GM19324 (cell line): Measurements from ENCODE around the gene NDUFA7.
"Not testable (repeated sequence)": the region's sequence is repeated elsewhere in the genome, so short reads cannot be mapped to it uniquely, and the experiment has no call there.

Experiments used
- ATAC-seq: cut with Tn5 transposase; IDR thresholded peaks from one replicate; pipeline ENCODE4 v1.9.1; 2021; ENCODE audit warnings: mild to moderate bottlenecking, moderate library complexity; ENCODE audit not compliant: unreplicated experiment, low FRiP score

Gene NDUFA7

GRCh38 chr19:8342684-8343482 is 21.7 kb upstream of the NDUFA7 start, which contains the start of gene KANK3:
KANK3 (minus strand) TSS chr19:8343262; CDS start chr19:8337828, 5,434 bp downstream.
- peak; percentile 62 for ATAC-seq

GRCh38 chr19:8342316-8342683 is 21.1 kb upstream of the NDUFA7 start:
- ATAC-seq: no peak

- ATAC-seq: not testable (repeated sequence)
These were observed 20.3 kb upstream of the NDUFA7 start for GRCh38 chr19:8341504-8341903.

DNA sequence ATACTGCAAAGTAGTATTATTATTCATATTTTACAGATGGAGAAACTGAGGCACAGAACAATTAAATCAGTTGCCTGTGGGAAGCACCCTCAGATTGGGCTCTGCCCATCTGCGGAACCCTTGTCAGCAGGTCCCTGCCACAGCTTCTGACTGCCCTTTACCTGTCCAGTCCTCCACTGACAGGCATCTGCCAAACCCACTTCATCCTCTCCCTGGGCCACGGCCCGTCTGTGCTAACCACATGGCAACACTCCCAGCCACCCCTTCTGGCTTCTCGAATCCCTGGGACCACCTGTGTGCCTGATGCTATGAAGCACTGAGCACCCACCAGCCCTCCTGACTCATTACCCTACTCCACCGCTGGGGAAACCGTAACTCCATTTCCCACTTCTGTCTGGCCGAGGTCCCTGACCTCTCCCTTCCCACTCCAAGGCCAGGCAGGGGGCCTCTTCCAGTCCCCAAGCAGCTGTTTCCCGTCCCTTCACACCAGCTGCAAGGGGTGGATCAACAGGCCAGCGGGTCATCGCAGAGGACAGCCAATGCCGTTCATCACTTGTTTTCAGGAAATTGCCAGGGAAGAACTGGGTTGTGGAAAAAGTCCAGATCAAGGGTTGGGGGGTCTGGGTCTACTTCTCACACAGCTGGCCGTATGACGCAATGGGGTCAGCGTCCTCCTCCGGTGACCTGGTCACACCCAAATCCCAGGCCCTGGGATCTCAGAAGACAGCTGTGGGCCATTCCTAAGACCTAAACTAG is 19.3 kb upstream of the NDUFA7 start:
- no peak for ATAC-seq

DNA sequence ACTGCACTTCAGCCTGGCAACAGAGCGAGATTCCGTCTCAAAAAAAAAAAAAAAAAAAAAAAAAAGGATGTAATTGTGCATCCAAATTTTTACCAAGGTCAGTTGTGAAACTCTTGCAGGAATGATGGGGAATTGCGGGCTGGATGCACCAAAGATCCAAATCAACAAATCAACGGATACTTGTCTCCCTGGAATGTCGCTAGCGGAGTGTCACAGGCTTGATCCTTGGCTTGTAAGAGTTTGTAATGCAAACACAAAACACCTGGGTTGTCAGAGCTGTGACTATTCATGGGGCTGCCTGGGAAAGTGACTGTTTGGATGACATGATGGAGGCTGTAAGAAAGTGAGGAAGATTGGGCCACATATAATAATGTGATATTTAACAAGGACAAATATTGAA is 17.7 kb upstream of the NDUFA7 start:
- ATAC-seq: no peak

DNA sequence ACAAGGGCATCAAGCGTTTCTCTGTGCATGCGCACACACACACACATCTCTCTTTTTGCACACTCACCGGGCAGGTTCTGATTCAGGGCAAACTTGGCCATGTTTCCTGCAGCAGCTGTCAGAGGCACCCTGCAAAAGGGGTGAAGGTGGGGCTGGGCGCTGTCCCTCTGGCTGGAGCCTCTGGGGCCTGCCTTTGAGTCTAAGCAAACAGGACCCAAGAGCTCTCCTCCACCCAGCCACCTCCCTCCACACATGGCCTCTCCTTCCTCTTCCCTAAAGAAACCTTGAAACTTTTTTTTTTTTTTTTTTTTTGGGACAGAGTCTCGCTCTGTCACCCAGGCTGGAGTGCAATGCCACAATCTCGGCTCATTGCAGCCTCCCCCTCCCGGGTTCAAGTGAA is 16.6 kb upstream of the NDUFA7 start:
- no peak for ATAC-seq

DNA sequence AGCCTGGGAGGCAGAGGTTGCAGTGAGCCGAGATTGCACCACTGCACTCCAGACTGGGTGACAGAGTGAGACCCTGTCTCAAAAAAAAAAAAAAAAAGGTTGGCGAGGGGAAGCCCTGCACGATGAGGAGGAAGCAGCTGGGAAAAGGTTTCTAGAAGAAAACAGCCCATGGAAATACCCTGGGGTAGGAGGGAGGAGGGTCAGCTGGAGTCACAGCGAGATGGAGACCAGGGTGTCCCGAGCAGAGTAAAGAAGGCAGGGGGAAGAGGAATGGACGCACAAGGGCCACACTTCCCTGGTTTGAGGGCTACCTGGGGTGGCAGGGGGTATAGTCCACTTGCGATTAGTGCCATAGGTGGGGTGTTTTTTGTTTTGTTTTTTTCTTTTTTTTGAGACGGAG is 15.5 kb upstream of the NDUFA7 start:
- ATAC-seq: no peak

GRCh38 chr19:8336072-8336569 is 14.9 kb upstream of the NDUFA7 start:
- ATAC-seq: no peak

DNA sequence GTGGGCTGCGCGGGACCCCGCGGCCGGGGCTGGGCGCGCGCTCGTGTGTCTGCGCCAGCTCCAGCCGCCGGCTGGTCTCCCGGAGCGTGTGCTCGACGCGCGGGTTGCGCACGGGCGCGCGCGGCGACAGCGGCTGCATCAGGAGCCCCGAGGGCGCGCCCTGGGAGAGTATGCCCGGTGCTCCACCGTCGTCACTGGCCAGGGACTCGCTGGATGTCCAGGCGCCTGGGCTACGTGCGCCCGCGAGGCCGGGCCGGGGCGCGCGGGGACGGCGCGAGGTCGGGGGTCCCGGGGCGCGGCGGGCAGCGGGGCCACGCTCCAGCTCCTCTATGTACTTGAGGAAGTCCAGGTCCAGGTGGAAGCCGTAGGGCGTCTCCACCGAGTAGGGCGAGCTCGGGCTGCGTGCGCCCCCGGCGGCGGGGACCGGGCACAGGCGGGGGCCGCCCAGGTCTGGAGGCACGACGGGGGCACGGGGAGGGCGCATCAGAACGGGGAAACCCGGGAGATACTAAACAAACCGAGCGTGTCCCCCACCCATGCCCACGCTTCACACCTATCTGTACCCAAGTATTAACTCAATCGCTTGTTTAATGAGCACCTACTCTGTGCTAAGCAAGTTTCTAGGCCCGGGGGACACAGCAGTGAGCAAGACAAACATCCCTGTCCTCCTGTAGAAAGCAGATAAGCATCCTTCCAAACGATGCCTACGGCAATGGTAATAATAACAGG is 14.3 kb upstream of the NDUFA7 start:
- no peak for ATAC-seq

GRCh38 chr19:8334458-8335342 is 13.5 kb upstream of the NDUFA7 start:
- no peak for ATAC-seq

DNA sequence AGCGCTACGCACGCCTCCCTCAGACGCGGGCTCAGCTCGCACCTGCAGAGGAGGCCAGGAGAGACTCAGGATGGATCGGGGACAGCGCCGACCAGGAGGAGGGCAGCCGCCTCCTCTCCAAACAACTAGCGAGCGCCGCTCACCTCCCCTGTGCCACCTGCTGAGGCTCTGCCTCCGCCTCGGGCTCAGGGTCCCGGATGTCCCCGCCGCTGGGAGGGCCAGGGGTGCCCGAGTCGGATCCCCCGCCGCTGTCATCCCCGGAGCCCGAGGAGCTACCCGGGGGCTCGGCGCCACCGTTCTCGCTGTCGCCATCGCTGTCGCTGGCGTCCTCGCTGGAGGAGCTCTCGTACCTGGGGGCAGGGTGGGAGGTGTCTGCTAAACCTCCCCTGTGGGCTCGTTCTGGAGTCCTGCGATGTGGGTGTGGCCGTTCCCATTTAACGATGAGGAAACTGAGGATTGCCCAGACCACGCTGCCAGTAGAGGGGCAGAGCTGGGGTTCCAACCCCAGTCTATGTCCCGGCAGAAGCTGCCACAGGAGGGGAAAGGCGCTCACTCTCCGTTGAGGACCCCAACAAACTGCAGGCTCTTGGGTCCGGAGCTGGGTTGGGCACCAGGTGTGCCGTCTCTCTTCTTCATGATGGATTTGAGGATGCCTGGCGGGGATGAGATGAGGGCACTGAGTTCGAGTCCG is 12.7 kb upstream of the NDUFA7 start:
- ATAC-seq: no peak

GRCh38 chr19:8332976-8333766 is 12.0 kb upstream of the NDUFA7 start:
- ATAC-seq: no peak

DNA sequence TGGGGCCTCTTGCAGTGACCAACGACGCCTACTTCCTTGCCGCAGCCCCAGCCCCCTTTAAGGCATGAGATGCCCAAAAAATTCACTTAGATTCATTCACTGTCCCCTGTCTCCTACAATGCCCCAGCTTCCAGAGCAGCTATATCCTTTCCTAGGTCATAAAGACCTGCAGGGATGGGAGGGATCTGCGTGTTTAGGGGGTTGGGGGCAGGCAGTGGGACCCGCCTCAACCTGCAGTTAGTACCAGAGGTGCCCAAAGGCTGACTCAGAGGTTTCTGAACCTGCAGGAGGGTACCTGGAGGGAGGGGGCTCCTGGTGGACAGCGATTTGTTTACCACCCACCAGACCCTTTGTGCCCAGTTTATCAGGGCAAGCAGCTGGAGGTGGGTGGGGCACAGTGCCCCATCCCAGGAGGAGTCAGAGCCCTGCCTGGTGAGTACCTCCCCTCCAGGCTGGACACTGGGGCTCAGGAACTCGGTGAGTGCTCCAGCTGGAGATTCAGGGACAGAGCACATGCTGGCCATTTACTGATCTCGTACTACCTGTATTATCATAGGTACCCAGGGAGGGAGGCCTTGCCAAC is 10.2 kb upstream of the NDUFA7 start:
- no peak for ATAC-seq

- ATAC-seq: no peak
These were observed 8.8 kb upstream of the NDUFA7 start for GRCh38 chr19:8329996-8330395.

- no peak for ATAC-seq
These were observed 4.3 kb upstream of the NDUFA7 start for GRCh38 chr19:8325454-8325853.

- no peak for ATAC-seq
These were observed 3.2 kb upstream of the NDUFA7 start for GRCh38 chr19:8324186-8325050.

DNA sequence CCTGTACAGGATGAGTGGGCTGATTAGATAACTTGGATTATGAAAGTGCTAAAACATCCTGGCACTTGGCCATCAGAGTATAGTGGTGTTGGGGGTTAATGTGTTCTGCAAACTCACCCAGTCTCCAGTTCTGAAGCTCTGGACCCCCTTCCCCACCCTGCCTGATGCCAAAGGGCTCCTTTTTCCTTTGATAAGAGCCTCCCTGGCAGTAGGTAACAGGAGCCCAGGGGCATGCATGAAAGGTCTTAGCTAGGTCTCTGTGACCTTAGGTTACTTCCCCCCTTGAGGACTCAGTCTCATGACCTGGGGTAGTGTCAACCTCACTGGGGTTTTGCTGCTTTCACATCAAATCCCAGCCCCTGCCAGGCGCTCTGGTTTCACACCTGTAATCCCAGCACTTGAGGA is 2.6 kb upstream of the NDUFA7 start:
- ATAC-seq: no peak
